Measurements from ENCODE around the gene CBARP.
"Not testable (repeated sequence)": the region's sequence is repeated elsewhere in the genome, so short reads cannot be mapped to it uniquely, and the experiment has no call there.

DNA sequence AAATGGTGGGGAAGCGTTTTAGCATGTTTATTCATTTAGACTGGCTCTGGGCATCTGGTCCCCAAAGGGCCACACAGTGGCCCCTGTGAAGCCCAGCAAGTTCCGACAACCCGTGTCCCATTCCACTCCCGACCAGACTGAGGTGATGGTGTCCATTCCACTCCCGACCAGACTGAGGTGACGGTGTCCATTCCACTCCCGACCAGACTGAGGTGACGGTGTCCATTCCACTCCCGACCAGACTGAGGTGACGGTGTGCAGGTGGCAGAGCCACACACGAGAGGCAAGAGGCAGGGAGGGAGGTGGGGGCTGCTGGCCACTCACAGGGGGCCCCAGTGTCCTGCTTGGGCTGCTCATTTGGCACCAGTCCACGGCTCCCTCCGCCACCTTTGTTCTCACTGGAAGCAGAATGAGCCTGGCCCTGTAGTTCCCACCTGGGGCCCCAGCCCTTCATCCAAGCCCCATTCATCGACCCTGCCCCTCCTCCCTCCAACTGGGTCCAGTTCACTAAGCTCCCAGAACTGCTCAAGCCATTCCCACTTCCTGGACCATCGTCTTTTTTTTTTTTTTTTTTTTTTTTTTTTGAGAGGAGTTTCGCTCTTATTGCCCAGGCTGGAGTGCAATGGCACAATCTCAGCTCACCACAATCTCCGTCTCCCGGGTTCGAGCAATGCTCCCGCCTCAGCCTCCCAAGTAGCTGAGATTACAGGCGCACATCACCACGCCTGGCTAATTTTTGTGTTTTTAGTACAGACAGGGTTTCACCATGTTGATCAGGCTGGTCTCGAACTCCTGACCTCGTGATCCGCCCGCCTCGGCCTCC lies 8.7 kb upstream of the CBARP start:
- TF ChIP-seq, protein P1, sequence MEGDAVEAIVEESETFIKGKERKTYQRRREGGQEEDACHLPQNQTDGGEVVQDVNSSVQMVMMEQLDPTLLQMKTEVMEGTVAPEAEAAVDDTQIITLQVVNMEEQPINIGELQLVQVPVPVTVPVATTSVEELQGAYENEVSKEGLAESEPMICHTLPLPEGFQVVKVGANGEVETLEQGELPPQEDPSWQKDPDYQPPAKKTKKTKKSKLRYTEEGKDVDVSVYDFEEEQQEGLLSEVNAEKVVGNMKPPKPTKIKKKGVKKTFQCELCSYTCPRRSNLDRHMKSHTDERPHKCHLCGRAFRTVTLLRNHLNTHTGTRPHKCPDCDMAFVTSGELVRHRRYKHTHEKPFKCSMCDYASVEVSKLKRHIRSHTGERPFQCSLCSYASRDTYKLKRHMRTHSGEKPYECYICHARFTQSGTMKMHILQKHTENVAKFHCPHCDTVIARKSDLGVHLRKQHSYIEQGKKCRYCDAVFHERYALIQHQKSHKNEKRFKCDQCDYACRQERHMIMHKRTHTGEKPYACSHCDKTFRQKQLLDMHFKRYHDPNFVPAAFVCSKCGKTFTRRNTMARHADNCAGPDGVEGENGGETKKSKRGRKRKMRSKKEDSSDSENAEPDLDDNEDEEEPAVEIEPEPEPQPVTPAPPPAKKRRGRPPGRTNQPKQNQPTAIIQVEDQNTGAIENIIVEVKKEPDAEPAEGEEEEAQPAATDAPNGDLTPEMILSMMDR (IDR thresholded peaks at IDR 0.05; ENCODE audit: poor library complexity, severe bottlenecking) = not testable (repeated sequence)
- not testable (repeated sequence) for TF ChIP-seq POLR2AphosphoS5 (IDR thresholded peaks at IDR 0.05); EP300 (conservative IDR thresholded peaks at IDR 0.05; ENCODE audit: poor library complexity, severe bottlenecking); TAF1 (IDR thresholded peaks at IDR 0.05; ENCODE audit: low read depth); SMC3 (conservative IDR thresholded peaks at IDR 0.05; ENCODE audit: poor library complexity); RAD21 (conservative IDR thresholded peaks at IDR 0.05); EZH2 (IDR thresholded peaks at IDR 0.05; ENCODE audit: borderline replicate concordance, insufficient read depth, low read length, poor library complexity, severe bottlenecking); MXI1 (conservative IDR thresholded peaks at IDR 0.05; ENCODE audit: poor library complexity, severe bottlenecking)
- TF ChIP-seq, protein P2, sequence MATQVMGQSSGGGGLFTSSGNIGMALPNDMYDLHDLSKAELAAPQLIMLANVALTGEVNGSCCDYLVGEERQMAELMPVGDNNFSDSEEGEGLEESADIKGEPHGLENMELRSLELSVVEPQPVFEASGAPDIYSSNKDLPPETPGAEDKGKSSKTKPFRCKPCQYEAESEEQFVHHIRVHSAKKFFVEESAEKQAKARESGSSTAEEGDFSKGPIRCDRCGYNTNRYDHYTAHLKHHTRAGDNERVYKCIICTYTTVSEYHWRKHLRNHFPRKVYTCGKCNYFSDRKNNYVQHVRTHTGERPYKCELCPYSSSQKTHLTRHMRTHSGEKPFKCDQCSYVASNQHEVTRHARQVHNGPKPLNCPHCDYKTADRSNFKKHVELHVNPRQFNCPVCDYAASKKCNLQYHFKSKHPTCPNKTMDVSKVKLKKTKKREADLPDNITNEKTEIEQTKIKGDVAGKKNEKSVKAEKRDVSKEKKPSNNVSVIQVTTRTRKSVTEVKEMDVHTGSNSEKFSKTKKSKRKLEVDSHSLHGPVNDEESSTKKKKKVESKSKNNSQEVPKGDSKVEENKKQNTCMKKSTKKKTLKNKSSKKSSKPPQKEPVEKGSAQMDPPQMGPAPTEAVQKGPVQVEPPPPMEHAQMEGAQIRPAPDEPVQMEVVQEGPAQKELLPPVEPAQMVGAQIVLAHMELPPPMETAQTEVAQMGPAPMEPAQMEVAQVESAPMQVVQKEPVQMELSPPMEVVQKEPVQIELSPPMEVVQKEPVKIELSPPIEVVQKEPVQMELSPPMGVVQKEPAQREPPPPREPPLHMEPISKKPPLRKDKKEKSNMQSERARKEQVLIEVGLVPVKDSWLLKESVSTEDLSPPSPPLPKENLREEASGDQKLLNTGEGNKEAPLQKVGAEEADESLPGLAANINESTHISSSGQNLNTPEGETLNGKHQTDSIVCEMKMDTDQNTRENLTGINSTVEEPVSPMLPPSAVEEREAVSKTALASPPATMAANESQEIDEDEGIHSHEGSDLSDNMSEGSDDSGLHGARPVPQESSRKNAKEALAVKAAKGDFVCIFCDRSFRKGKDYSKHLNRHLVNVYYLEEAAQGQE (IDR thresholded peaks at IDR 0.05; ENCODE audit: borderline replicate concordance) = not testable (repeated sequence)
